WI38 (cell line): Measurements from ENCODE around the gene LILRB3.

ENCODE experiments used
- H3K4me3 ChIP-seq: 2 replicates; pipeline ENCODE4 v1.5.1; 2011; ENCODE audit warnings: low read depth, mild to moderate bottlenecking, control low read depth, low read length
- TF ChIP-seq, protein P1 (sequence below): IDR thresholded peaks from 2 replicates; pipeline ENCODE4 v1.5.1; 2012; ENCODE audit warnings: low read depth, mild to moderate bottlenecking, control low read depth, low read length

The LILRB3 gene

DNA sequence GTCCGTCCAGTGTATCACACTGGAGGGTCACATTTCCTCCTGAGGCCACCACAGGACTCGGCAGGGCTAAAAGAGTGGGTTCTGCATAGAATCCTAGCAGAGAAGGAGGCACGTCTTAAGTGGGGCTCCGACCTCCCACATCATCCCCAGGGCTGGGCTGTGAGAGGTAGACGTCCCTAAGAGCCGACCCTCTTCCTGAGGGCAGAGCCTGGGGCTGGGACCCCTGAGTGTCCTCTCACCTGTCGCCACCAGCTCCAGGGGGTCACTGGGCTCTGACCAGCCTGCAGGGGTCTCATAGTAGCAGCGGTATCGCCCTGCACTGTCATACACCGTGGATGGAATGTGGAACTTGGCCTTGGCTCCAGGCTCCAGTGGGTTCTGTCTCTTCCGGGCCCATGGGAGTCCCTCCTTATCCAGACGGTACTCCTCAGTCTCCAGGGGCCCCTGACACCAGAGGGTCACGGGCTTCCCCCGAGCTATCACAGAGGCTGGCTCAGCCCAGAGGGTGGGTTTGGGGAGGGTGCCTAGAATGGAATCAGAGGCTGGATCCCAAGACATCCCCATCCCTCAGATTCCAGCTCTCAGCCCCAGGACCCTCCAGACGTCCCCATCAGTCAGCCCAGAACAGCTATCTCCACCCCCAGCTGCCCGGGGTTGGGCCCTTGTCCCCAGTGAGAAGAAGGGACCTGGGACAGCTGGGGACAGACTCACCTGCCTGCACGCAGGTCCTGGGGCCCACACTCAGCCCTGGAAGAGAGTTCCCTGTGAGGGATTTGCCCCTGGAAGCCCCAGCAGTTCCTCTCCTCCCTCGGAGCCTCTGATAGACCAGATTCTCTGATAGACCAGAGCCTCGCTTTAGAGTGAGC is 33.7 kb upstream of the LILRB3 start:
- H3K4me3 ChIP-seq: no peak overlapping the region

GRCh38 chr19:54255105-54255775 is 32.4 kb upstream of the LILRB3 start:
- TF ChIP-seq, protein P1, sequence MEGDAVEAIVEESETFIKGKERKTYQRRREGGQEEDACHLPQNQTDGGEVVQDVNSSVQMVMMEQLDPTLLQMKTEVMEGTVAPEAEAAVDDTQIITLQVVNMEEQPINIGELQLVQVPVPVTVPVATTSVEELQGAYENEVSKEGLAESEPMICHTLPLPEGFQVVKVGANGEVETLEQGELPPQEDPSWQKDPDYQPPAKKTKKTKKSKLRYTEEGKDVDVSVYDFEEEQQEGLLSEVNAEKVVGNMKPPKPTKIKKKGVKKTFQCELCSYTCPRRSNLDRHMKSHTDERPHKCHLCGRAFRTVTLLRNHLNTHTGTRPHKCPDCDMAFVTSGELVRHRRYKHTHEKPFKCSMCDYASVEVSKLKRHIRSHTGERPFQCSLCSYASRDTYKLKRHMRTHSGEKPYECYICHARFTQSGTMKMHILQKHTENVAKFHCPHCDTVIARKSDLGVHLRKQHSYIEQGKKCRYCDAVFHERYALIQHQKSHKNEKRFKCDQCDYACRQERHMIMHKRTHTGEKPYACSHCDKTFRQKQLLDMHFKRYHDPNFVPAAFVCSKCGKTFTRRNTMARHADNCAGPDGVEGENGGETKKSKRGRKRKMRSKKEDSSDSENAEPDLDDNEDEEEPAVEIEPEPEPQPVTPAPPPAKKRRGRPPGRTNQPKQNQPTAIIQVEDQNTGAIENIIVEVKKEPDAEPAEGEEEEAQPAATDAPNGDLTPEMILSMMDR: no peak
- no peak overlapping the region for H3K4me3 ChIP-seq

More for the DNA sequence above, 33.7 kb upstream of the LILRB3 start:
- TF ChIP-seq, protein P1: no peak

- TF ChIP-seq, protein P1: no peak
- no peak overlapping the region for H3K4me3 ChIP-seq
Observed at GRCh38 chr19:54254195-54254906, 31.5 kb upstream of the LILRB3 start.

GRCh38 chr19:54253331-54254194 is 30.8 kb upstream of the LILRB3 start:
- TF ChIP-seq, protein P1: no peak
- H3K4me3 ChIP-seq: no peak overlapping the region

GRCh38 chr19:54252845-54253244 is 30.0 kb upstream of the LILRB3 start:
- no peak overlapping the region for H3K4me3 ChIP-seq
- TF ChIP-seq, protein P1: no peak

GRCh38 chr19:54252243-54252642 is 29.4 kb upstream of the LILRB3 start:
- no peak overlapping the region for H3K4me3 ChIP-seq
- TF ChIP-seq, protein P1: no peak
